ENCODE results near the gene FANCC.

DNA sequence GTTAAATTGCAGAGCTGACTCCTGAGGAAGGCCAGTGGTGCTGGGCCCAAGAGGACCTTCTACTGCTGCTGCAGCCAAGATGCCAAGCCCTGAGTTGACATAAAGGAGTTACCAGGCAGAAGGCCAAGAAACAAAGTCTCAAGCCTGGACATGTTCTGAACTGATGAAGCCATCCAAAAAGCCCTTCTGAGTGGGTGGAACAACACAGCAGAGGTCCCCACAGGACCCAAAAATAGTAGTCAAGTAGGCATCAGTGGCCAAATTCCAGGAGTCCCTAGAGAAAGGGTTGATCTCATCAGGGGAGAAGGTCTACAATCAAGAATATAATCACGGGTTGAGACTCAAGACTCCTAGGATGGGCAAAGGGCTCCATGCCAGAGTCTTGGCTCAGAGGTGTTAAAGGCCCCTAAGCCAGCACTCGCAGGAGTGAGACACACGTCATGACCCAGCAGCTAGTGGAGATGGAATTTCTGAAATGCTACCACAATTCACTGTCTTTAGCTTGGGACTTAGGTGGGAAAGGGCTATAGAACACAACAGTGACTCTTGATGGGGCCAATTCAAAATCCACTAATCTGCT, 119.7 kb downstream of the FANCC start:
- TF ChIP-seq JUND (IDR thresholded peaks at IDR 0.05; ENCODE audit: low read length) = no peak
- no peak for TF ChIP-seq POLR2A (IDR thresholded peaks at IDR 0.05; ENCODE audit: control extremely low read depth in 1 of 2, low read depth in 2 of 2, low read length in 2 of 2)
- TF ChIP-seq, protein P1, sequence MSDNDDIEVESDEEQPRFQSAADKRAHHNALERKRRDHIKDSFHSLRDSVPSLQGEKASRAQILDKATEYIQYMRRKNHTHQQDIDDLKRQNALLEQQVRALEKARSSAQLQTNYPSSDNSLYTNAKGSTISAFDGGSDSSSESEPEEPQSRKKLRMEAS (IDR thresholded peaks at IDR 0.05) = no peak
- no peak for TF ChIP-seq EP300 (IDR thresholded peaks at IDR 0.05; ENCODE audit: borderline replicate concordance in 1 of 2, low read depth in 2 of 2, low read length in 2 of 2)
- no peak for TF ChIP-seq ASH2L (IDR thresholded peaks at IDR 0.05; ENCODE audit: low read length)
- TF ChIP-seq EGR1 (IDR thresholded peaks at IDR 0.05; ENCODE audit: borderline replicate concordance, low read depth, low read length) = no peak
- TF ChIP-seq, protein P2, sequence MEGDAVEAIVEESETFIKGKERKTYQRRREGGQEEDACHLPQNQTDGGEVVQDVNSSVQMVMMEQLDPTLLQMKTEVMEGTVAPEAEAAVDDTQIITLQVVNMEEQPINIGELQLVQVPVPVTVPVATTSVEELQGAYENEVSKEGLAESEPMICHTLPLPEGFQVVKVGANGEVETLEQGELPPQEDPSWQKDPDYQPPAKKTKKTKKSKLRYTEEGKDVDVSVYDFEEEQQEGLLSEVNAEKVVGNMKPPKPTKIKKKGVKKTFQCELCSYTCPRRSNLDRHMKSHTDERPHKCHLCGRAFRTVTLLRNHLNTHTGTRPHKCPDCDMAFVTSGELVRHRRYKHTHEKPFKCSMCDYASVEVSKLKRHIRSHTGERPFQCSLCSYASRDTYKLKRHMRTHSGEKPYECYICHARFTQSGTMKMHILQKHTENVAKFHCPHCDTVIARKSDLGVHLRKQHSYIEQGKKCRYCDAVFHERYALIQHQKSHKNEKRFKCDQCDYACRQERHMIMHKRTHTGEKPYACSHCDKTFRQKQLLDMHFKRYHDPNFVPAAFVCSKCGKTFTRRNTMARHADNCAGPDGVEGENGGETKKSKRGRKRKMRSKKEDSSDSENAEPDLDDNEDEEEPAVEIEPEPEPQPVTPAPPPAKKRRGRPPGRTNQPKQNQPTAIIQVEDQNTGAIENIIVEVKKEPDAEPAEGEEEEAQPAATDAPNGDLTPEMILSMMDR (IDR thresholded peaks at IDR 0.05; ENCODE audit: control extremely low read depth in 1 of 3, insufficient read depth in 1 of 3, low read depth in 1 of 3, low read length in 3 of 3) = no peak
- no peak for TF ChIP-seq CEBPB (IDR thresholded peaks at IDR 0.05; ENCODE audit: low read depth, low read length)
